ENCODE results near the gene ZNF304.
"Not testable (repeated sequence)": the region's sequence is repeated elsewhere in the genome, so short reads cannot be mapped to it uniquely, and the experiment has no call there.

Gene ZNF304

GRCh38 chr19:57362419-57362818 lies 11.3 kb downstream of the ZNF304 start:
- Histone ChIP-seq H3K36me3 (ENCODE audit: control insufficient read depth in 1 of 2, insufficient read depth in 2 of 2, low read length in 2 of 2) (peaks cover 6 to 17% of the 10 kb centered on the region in 2 donors), H3K4me3 (ENCODE audit: low read depth in 1 of 2, low read length in 2 of 2) (peak overlapping the region; percentile 70 to 80), H3K27ac (ENCODE audit: low read length) (peak overlapping the region; percentile 92), H3K9me3 (ENCODE audit: control insufficient read depth in 1 of 2, low read length in 2 of 2) (peaks cover 13 to 21% of the 10 kb centered on the region in 2 donors), H3K27me3 (ENCODE audit: low read depth, low read length) (no peaks in the 10 kb centered on the region), H3K4me1 (ENCODE audit: control insufficient read depth in 1 of 2, insufficient read depth in 2 of 2, low read length in 2 of 2) (peaks cover 0 to 10% of the 10 kb centered on the region in 2 donors)

GRCh38 chr19:57362997-57363687 lies 12.1 kb downstream of the ZNF304 start, which contains the start of the genes TRAPPC2B and ZNF547:
TRAPPC2B (plus strand) TSS chr19:57363551; CDS start chr19:57364834, 1,283 bp downstream.
ZNF547 (plus strand) TSS chr19:57363551; CDS start chr19:57368556, 5,005 bp downstream.
- peaks cover 7 to 14% of the 10 kb centered on the region in 2 donors for H3K9me3 ChIP-seq (ENCODE audit: control insufficient read depth in 1 of 2, low read length in 2 of 2)
- peaks cover 0 to 10% of the 10 kb centered on the region in 2 donors for H3K4me1 ChIP-seq (ENCODE audit: control insufficient read depth in 1 of 2, insufficient read depth in 2 of 2, low read length in 2 of 2)
- H3K36me3 ChIP-seq (ENCODE audit: control insufficient read depth in 1 of 2, insufficient read depth in 2 of 2, low read length in 2 of 2), result peaks cover 0 to 11% of the 10 kb centered on the region in 2 donors
- peak within 1 kb of the TSS; percentile 92 for H3K27ac ChIP-seq (ENCODE audit: low read length)
- no peaks in the 10 kb centered on the region for H3K27me3 ChIP-seq (ENCODE audit: low read depth, low read length)
- peak within 1 kb of the TSS; percentile 70 to 80 for H3K4me3 ChIP-seq (ENCODE audit: low read depth in 1 of 2, low read length in 2 of 2)

- peaks cover 0 to 10% of the 10 kb centered on the region in 2 donors for H3K4me1 ChIP-seq (ENCODE audit: control insufficient read depth in 1 of 2, insufficient read depth in 2 of 2, low read length in 2 of 2)
- peaks cover 0 to 6% of the 10 kb centered on the region in 2 donors for H3K36me3 ChIP-seq (ENCODE audit: control insufficient read depth in 1 of 2, insufficient read depth in 2 of 2, low read length in 2 of 2)
- peak overlapping the region; percentile 70 to 80 for H3K4me3 ChIP-seq (ENCODE audit: low read depth in 1 of 2, low read length in 2 of 2)
- peak overlapping the region; percentile 63 for H3K27ac ChIP-seq (ENCODE audit: low read length)
- H3K9me3 ChIP-seq (ENCODE audit: control insufficient read depth in 1 of 2, low read length in 2 of 2), result peaks cover under 1 to 8% of the 10 kb centered on the region in 2 donors
- H3K27me3 ChIP-seq (ENCODE audit: low read depth, low read length), result no peaks in the 10 kb centered on the region
These were observed 12.7 kb downstream of the ZNF304 start for GRCh38 chr19:57363688-57364181.

- no peak overlapping the region for H3K27ac ChIP-seq (ENCODE audit: low read length)
- H3K4me3 ChIP-seq (ENCODE audit: low read depth in 1 of 2, low read length in 2 of 2), result no peak overlapping the region
- no peaks in the 10 kb centered on the region for H3K27me3 ChIP-seq (ENCODE audit: low read depth, low read length)
- no peaks in the 10 kb centered on the region for H3K9me3 ChIP-seq (ENCODE audit: control insufficient read depth in 1 of 2, low read length in 2 of 2)
- H3K4me1 ChIP-seq (ENCODE audit: control insufficient read depth in 1 of 2, insufficient read depth in 2 of 2, low read length in 2 of 2), result peaks cover 0 to 10% of the 10 kb centered on the region in 2 donors
- H3K36me3 ChIP-seq (ENCODE audit: control insufficient read depth in 1 of 2, insufficient read depth in 2 of 2, low read length in 2 of 2), result peaks cover 2 to 5% of the 10 kb centered on the region in 2 donors
These were observed 15.7 kb downstream of the ZNF304 start for GRCh38 chr19:57366776-57367175.

- Histone ChIP-seq H3K27me3 (ENCODE audit: low read depth, low read length) (no peaks in the 10 kb centered on the region), H3K4me1 (ENCODE audit: control insufficient read depth in 1 of 2, insufficient read depth in 2 of 2, low read length in 2 of 2) (no peaks in the 10 kb centered on the region), H3K36me3 (ENCODE audit: control insufficient read depth in 1 of 2, insufficient read depth in 2 of 2, low read length in 2 of 2) (peaks cover 25 to 72% of the 10 kb centered on the region in 2 donors), H3K27ac (ENCODE audit: low read length) (no peak overlapping the region), H3K9me3 (ENCODE audit: control insufficient read depth in 1 of 2, low read length in 2 of 2) (peaks cover 22 to 39% of the 10 kb centered on the region in 2 donors), H3K4me3 (ENCODE audit: low read depth in 1 of 2, low read length in 2 of 2) (peak overlapping the region in 1 of 2 donors; percentile 19)
These were observed 23.1 kb downstream of the ZNF304 start for GRCh38 chr19:57374179-57374578.

GRCh38 chr19:57374647-57375046 lies 23.6 kb downstream of the ZNF304 start:
- not testable (repeated sequence) for H3K27me3 ChIP-seq (ENCODE audit: low read depth, low read length); H3K4me1 ChIP-seq (ENCODE audit: control insufficient read depth in 1 of 2, insufficient read depth in 2 of 2, low read length in 2 of 2); H3K27ac ChIP-seq (ENCODE audit: low read length)
- Histone ChIP-seq H3K36me3 (ENCODE audit: control insufficient read depth in 1 of 2, insufficient read depth in 2 of 2, low read length in 2 of 2) (peaks cover 25 to 72% of the 10 kb centered on the region in 2 donors), H3K4me3 (ENCODE audit: low read depth in 1 of 2, low read length in 2 of 2) (peak overlapping the region in 1 of 2 donors; percentile 19), H3K9me3 (ENCODE audit: control insufficient read depth in 1 of 2, low read length in 2 of 2) (peaks cover 27 to 39% of the 10 kb centered on the region in 2 donors)

GRCh38 chr19:57376151-57376550 lies 25.1 kb downstream of the ZNF304 start:
- no peaks in the 10 kb centered on the region for H3K27me3 ChIP-seq (ENCODE audit: low read depth, low read length)
- H3K27ac ChIP-seq (ENCODE audit: low read length), result no peak overlapping the region
- H3K36me3 ChIP-seq (ENCODE audit: control insufficient read depth in 1 of 2, insufficient read depth in 2 of 2, low read length in 2 of 2), result peaks cover 25 to 72% of the 10 kb centered on the region in 2 donors
- H3K9me3 ChIP-seq (ENCODE audit: control insufficient read depth in 1 of 2, low read length in 2 of 2), result peaks cover 32 to 41% of the 10 kb centered on the region in 2 donors
- H3K4me3 ChIP-seq (ENCODE audit: low read depth in 1 of 2, low read length in 2 of 2), result no peak overlapping the region
- no peaks in the 10 kb centered on the region for H3K4me1 ChIP-seq (ENCODE audit: control insufficient read depth in 1 of 2, insufficient read depth in 2 of 2, low read length in 2 of 2)

- no peaks in the 10 kb centered on the region for H3K27me3 ChIP-seq (ENCODE audit: low read depth, low read length)
These were observed 26.6 kb downstream of the ZNF304 start for GRCh38 chr19:57377498-57378146.

GRCh38 chr19:57380923-57381322 lies 29.9 kb downstream of the ZNF304 start:
- Histone ChIP-seq H3K27me3 (ENCODE audit: low read depth, low read length) (no peaks in the 10 kb centered on the region), H3K36me3 (ENCODE audit: control insufficient read depth in 1 of 2, insufficient read depth in 2 of 2, low read length in 2 of 2) (peaks cover 9 to 26% of the 10 kb centered on the region in 2 donors), H3K9me3 (ENCODE audit: control insufficient read depth in 1 of 2, low read length in 2 of 2) (peaks cover 30 to 32% of the 10 kb centered on the region in 2 donors), H3K27ac (ENCODE audit: low read length) (no peak overlapping the region), H3K4me1 (ENCODE audit: control insufficient read depth in 1 of 2, insufficient read depth in 2 of 2, low read length in 2 of 2) (no peaks in the 10 kb centered on the region), H3K4me3 (ENCODE audit: low read depth in 1 of 2, low read length in 2 of 2) (no peak overlapping the region)

More at GRCh38 chr19:57377498-57378146, 26.6 kb downstream of the ZNF304 start:
- Histone ChIP-seq H3K36me3 (ENCODE audit: control insufficient read depth in 1 of 2, insufficient read depth in 2 of 2, low read length in 2 of 2) (peaks cover 15 to 59% of the 10 kb centered on the region in 2 donors), H3K9me3 (ENCODE audit: control insufficient read depth in 1 of 2, low read length in 2 of 2) (peaks cover 32 to 41% of the 10 kb centered on the region in 2 donors), H3K4me1 (ENCODE audit: control insufficient read depth in 1 of 2, insufficient read depth in 2 of 2, low read length in 2 of 2) (no peaks in the 10 kb centered on the region), H3K4me3 (ENCODE audit: low read depth in 1 of 2, low read length in 2 of 2) (peak overlapping the region in 1 of 2 donors; percentile 37), H3K27ac (ENCODE audit: low read length) (no peak overlapping the region)

- peaks cover 0 to 6% of the 10 kb centered on the region in 2 donors for H3K36me3 ChIP-seq (ENCODE audit: control insufficient read depth in 1 of 2, insufficient read depth in 2 of 2, low read length in 2 of 2)
- no peak overlapping the region for H3K4me3 ChIP-seq (ENCODE audit: low read depth in 1 of 2, low read length in 2 of 2)
- no peak overlapping the region for H3K27ac ChIP-seq (ENCODE audit: low read length)
- no peaks in the 10 kb centered on the region for H3K4me1 ChIP-seq (ENCODE audit: control insufficient read depth in 1 of 2, insufficient read depth in 2 of 2, low read length in 2 of 2)
- peaks cover 14 to 19% of the 10 kb centered on the region in 2 donors for H3K9me3 ChIP-seq (ENCODE audit: control insufficient read depth in 1 of 2, low read length in 2 of 2)
- no peaks in the 10 kb centered on the region for H3K27me3 ChIP-seq (ENCODE audit: low read depth, low read length)
These were observed 31.9 kb downstream of the ZNF304 start for GRCh38 chr19:57382806-57383488.

Data from muscle layer of duodenum (tissue), 2 donors.